H9 (cell line): ENCODE results near the gene ABCA3. TPM values are rescaled to one million over a fixed set of nuclear protein-coding genes. Genes with fewer than 3 reads are reported as not detected.
A peak's percentile ranks its signal among the peaks of the same experiment; 100 is the strongest.

Experiments used
- DNase-seq: peaks from one replicate; pipeline ENCODE4 v3.0.0-alpha.2; 2017
- H2AFZ ChIP-seq: one replicate; pipeline ENCODE4 v1.6.1; 2013; ENCODE audit warnings: mild to moderate bottlenecking, low read length, control low read depth, moderate library complexity
- H2AK5ac ChIP-seq: 2 replicates; pipeline ENCODE4 v1.6.1; 2013; ENCODE audit warnings: low read length, control low read depth, mixed read lengths; ENCODE audit not compliant: insufficient read length
- H2BK120ac ChIP-seq: one replicate; pipeline ENCODE4 v1.6.1; 2013; ENCODE audit warnings: low read depth, mild to moderate bottlenecking, low read length, control low read depth, inconsistent platforms; ENCODE audit not compliant: poor library complexity, severe bottlenecking
- H2BK12ac ChIP-seq: 2 replicates; pipeline ENCODE4 v1.6.1; 2013; ENCODE audit warnings: low read length, control low read depth, mixed read lengths, low read depth; ENCODE audit not compliant: insufficient read length
- H2BK15ac ChIP-seq: 2 replicates; pipeline ENCODE4 v1.6.1; 2013; ENCODE audit warnings: low read depth, low read length, control low read depth
- H2BK20ac ChIP-seq: one replicate; pipeline ENCODE4 v1.6.1; 2013; ENCODE audit warnings: low read depth, mild to moderate bottlenecking, low read length, control low read depth, inconsistent platforms; ENCODE audit not compliant: poor library complexity, severe bottlenecking
- H2BK5ac ChIP-seq: 2 replicates; pipeline ENCODE4 v1.6.1; 2013; ENCODE audit warnings: low read length, control low read depth, mixed read lengths; ENCODE audit not compliant: insufficient read length
- H3K14ac ChIP-seq: 2 replicates; pipeline ENCODE4 v1.6.1; 2013; ENCODE audit warnings: low read length, control low read depth; ENCODE audit not compliant: insufficient read depth
- H3K18ac ChIP-seq: 2 replicates; pipeline ENCODE4 v1.6.1; 2013; ENCODE audit warnings: low read depth, mild to moderate bottlenecking, mixed read lengths, low read length, control low read depth; ENCODE audit not compliant: insufficient read length
- H3K23ac ChIP-seq: 2 replicates; pipeline ENCODE4 v1.6.1; 2013; ENCODE audit warnings: low read length, control low read depth, mixed read lengths, low read depth; ENCODE audit not compliant: insufficient read length
- H3K23me2 ChIP-seq: 2 replicates; pipeline ENCODE4 v1.6.1; 2013; ENCODE audit warnings: low read depth, mild to moderate bottlenecking, mixed read lengths, low read length, control low read depth; ENCODE audit not compliant: insufficient read length, poor library complexity, severe bottlenecking
- H3K27ac ChIP-seq: 2 replicates; pipeline ENCODE4 v1.5.1; 2013; ENCODE audit warnings: low read length, control low read depth, mixed read lengths, low read depth; ENCODE audit not compliant: insufficient read length
- H3K27me3 ChIP-seq: 2 replicates; pipeline ENCODE4 v1.6.1; 2013; ENCODE audit warnings: low read length, control low read depth, inconsistent platforms; ENCODE audit not compliant: insufficient read depth
- H3K4ac ChIP-seq: 2 replicates; pipeline ENCODE4 v1.6.1; 2013; ENCODE audit warnings: low read depth, mild to moderate bottlenecking, control low read depth, inconsistent platforms, low read length, moderate library complexity
- H3K4me1 ChIP-seq: 2 replicates; pipeline ENCODE4 v1.6.1; 2013; ENCODE audit warnings: low read length, control low read depth, inconsistent platforms; ENCODE audit not compliant: insufficient read depth
- H3K4me2 ChIP-seq: 2 replicates; pipeline ENCODE4 v1.6.1; 2013; ENCODE audit warnings: low read length, control low read depth, mixed read lengths; ENCODE audit not compliant: insufficient read length, insufficient read depth
- H3K56ac ChIP-seq: 2 replicates; pipeline ENCODE4 v1.6.1; 2013; ENCODE audit warnings: low read depth, mild to moderate bottlenecking, mixed read lengths, low read length, control low read depth; ENCODE audit not compliant: insufficient read length
- H3K79me1 ChIP-seq: 2 replicates; pipeline ENCODE4 v1.6.1; 2013; ENCODE audit warnings: low read depth, mild to moderate bottlenecking, moderate library complexity, low read length, control low read depth, inconsistent platforms; ENCODE audit not compliant: insufficient read depth, poor library complexity, severe bottlenecking
- H3K79me2 ChIP-seq: 2 replicates; pipeline ENCODE4 v1.6.1; 2013; ENCODE audit warnings: low read length, control low read depth, inconsistent platforms; ENCODE audit not compliant: insufficient read depth
- H3K9ac ChIP-seq: 2 replicates; pipeline ENCODE4 v1.6.1; 2013; ENCODE audit warnings: low read length, control low read depth, mixed read lengths; ENCODE audit not compliant: insufficient read length; ENCODE audit errors: extremely low read depth
- H3K9me3 ChIP-seq: one replicate; pipeline ENCODE4 v1.6.1; 2013; ENCODE audit warnings: low read depth, low read length, inconsistent platforms; ENCODE audit not compliant: control insufficient read depth
- H3T11ph ChIP-seq: one replicate; pipeline ENCODE4 v1.6.1; 2013; ENCODE audit warnings: mild to moderate bottlenecking, low read length, control low read depth, inconsistent platforms
- H4K20me1 ChIP-seq: one replicate; pipeline ENCODE4 v1.6.1; 2013; ENCODE audit not compliant: control insufficient read depth, insufficient read length, insufficient read depth
- H4K5ac ChIP-seq: 2 replicates; pipeline ENCODE4 v1.6.1; 2013; ENCODE audit warnings: low read depth, mild to moderate bottlenecking, mixed read lengths, low read length, control low read depth; ENCODE audit not compliant: insufficient read length
- H4K8ac ChIP-seq: replicated peaks from 2 replicates; pipeline ENCODE4 v1.6.1; 2013; ENCODE audit warnings: low read length, control low read depth, mixed read lengths, low read depth; ENCODE audit not compliant: insufficient read length
- H4K91ac ChIP-seq: 2 replicates; pipeline ENCODE4 v1.6.1; 2013; ENCODE audit warnings: low read depth, mild to moderate bottlenecking, moderate library complexity, mixed read lengths, low read length, control low read depth; ENCODE audit not compliant: insufficient read length
- H3K27ac Mint-ChIP-seq, 3 experiments: 2 replicates in 2 of 3; 3 replicates in 1 of 3; pipeline ENCODE4 v1.8.0; 2020 to 2021; ENCODE audit warnings: mixed read lengths in 3 of 3, mild to moderate bottlenecking in 1 of 3, moderate library complexity in 1 of 3
- H3K27me3 Mint-ChIP-seq: 2 replicates; pipeline ENCODE4 v1.8.0; 2021; ENCODE audit warnings: low read depth, mild to moderate bottlenecking, moderate library complexity, mixed read lengths
- H3K36me3 Mint-ChIP-seq, 3 experiments: 2 replicates in 2 of 3; 3 replicates in 1 of 3; pipeline ENCODE4 v1.8.0; 2020 to 2021; ENCODE audit warnings: low read depth in 3 of 3, mixed read lengths in 3 of 3; ENCODE audit not compliant: insufficient read depth in 1 of 3
- H3K4me1 Mint-ChIP-seq, 2 experiments: 2 replicates each; pipeline ENCODE4 v1.8.0; 2020; ENCODE audit warnings: mixed read lengths in 2 of 2
- H3K4me3 Mint-ChIP-seq, 2 experiments: 2 replicates in 1 of 2; 3 replicates in 1 of 2; pipeline ENCODE4 v1.8.0; 2020 to 2021; ENCODE audit warnings: mild to moderate bottlenecking in 2 of 2, mixed read lengths in 2 of 2, moderate library complexity in 1 of 2
- H3K9me3 Mint-ChIP-seq, 2 experiments: 2 replicates in 1 of 2; 3 replicates in 1 of 2; pipeline ENCODE4 v1.8.0; 2020; ENCODE audit warnings: mild to moderate bottlenecking in 2 of 2, mixed read lengths in 2 of 2, moderate library complexity in 1 of 2
- WGBS: extraction: QIAGEN DNeasy Blood & Tissue Kit; methylation state at CpG from one replicate; pipeline ENCODE4 v1.1.7; 2013; ENCODE audit warnings: missing lambda C conversion rate, low lambda C conversion rate, mixed read lengths; ENCODE audit not compliant: insufficient read length; ENCODE audit errors: extremely low coverage; 5-methylcytosine and 5-hydroxymethylcytosine counted together
- total RNA-seq: library from RNA; stranded (reverse); gene quantifications from 2 replicates; pipeline ENCODE4 v1.2.1, GENCODE V29; 2021
- TF ChIP-seq, protein P1 (sequence below): fragments of 200-600 bp; sonication (generic); conservative IDR thresholded peaks from 3 replicates; pipeline ENCODE4 v1.8.0; 2021; ENCODE audit warnings: antibody characterized with exemption, mild to moderate bottlenecking

Gene ABCA3
- total RNA-seq, 1 experiment from 2014 or later = 8.0 TPM

DNA sequence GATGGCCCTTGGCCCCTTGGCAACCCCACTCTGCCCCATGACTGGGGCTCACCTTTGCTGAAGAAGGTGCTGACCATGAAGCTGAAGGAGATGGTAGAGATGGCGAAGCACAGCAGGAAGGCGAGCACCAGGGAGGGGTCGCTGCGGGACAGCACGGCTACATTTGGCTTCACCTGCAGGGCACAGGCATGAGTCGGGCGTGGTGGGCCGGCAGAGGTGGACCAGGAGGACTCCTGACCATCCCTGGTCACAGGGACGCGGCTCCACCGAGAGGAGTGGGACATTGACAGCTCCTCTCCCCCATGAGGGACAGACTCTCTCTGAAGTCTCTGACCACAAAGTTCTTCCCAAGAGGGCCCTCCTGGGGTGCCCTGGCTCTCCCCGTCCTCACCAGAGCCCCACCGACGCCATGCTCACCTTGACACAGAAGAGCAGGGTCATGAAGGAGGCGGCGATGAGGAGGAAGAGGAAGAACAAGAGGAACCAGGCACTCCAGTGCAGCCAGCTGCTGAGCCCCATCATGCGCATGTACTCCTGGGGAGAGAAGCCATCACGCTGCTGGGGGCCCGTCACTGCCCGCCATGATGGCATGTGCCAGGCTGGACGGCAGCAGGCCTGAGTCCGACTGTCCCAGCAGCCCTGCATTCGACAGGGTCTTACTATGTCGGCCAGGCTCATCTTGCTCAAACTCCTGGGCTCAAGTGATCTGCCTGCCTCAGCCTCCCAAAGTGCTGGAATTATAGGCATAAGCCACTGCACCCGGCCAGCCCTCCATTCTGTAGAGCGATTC lies 23.1 kb downstream of the ABCA3 start:
- no peaks in the 10 kb centered on the region for H3K4me1 ChIP-seq
- no peak overlapping the region for H2AK5ac ChIP-seq
- H3K27ac ChIP-seq = no peak overlapping the region
- H2AFZ ChIP-seq = no peak overlapping the region
- no peak overlapping the region for H4K5ac ChIP-seq
- no peak overlapping the region for H3T11ph ChIP-seq
- no peaks in the 10 kb centered on the region for H3K9me3 Mint-ChIP-seq
- H3K23ac ChIP-seq = no peak overlapping the region
- H3K18ac ChIP-seq = no peak overlapping the region
- no peak overlapping the region for H2BK12ac ChIP-seq
- H3K9me3 ChIP-seq = no peaks in the 10 kb centered on the region
- H3K4me2 ChIP-seq = no peak overlapping the region
- no peaks in the 10 kb centered on the region for H3K23me2 ChIP-seq
- H2BK5ac ChIP-seq = no peak overlapping the region
- peak overlapping the region in 1 of 3 experiments; percentile 62; a peak in 2 of 7 replicates for H3K27ac Mint-ChIP-seq
- H3K56ac ChIP-seq = no peak overlapping the region
- H4K20me1 ChIP-seq = no peaks in the 10 kb centered on the region
- H3K79me2 ChIP-seq = no peaks in the 10 kb centered on the region
- no CpG with 5 or more reads among the region's 26 CpGs for WGBS
- H4K8ac ChIP-seq = peak overlapping the region; percentile 24
- no peak overlapping the region for H2BK20ac ChIP-seq
- no peak overlapping the region for H4K91ac ChIP-seq
- peaks cover 11% of the 10 kb centered on the region for H3K27me3 Mint-ChIP-seq
- no peak overlapping the region for H3K4ac ChIP-seq
- no peaks in the 10 kb centered on the region for H3K27me3 ChIP-seq
- H3K79me1 ChIP-seq = no peaks in the 10 kb centered on the region
- DNase-seq = no peak
- no peak overlapping the region for H3K9ac ChIP-seq
- H3K36me3 Mint-ChIP-seq = 0 out of 7 replicates have a peak, but pooled peaks cover 0 to 3% (median 2%) of the 10 kb centered on the region in 3 experiments
- no peak overlapping the region for H2BK15ac ChIP-seq
- no peak overlapping the region for H2BK120ac ChIP-seq
- peaks cover 3 to 8% of the 10 kb centered on the region in 2 experiments for H3K4me1 Mint-ChIP-seq
- H3K4me3 Mint-ChIP-seq = no peak overlapping the region
- no peak overlapping the region for H3K14ac ChIP-seq
- TF ChIP-seq, protein P1, sequence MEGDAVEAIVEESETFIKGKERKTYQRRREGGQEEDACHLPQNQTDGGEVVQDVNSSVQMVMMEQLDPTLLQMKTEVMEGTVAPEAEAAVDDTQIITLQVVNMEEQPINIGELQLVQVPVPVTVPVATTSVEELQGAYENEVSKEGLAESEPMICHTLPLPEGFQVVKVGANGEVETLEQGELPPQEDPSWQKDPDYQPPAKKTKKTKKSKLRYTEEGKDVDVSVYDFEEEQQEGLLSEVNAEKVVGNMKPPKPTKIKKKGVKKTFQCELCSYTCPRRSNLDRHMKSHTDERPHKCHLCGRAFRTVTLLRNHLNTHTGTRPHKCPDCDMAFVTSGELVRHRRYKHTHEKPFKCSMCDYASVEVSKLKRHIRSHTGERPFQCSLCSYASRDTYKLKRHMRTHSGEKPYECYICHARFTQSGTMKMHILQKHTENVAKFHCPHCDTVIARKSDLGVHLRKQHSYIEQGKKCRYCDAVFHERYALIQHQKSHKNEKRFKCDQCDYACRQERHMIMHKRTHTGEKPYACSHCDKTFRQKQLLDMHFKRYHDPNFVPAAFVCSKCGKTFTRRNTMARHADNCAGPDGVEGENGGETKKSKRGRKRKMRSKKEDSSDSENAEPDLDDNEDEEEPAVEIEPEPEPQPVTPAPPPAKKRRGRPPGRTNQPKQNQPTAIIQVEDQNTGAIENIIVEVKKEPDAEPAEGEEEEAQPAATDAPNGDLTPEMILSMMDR = no peak
